ENCODE data around the gene BRD4.

Gene BRD4

DNA sequence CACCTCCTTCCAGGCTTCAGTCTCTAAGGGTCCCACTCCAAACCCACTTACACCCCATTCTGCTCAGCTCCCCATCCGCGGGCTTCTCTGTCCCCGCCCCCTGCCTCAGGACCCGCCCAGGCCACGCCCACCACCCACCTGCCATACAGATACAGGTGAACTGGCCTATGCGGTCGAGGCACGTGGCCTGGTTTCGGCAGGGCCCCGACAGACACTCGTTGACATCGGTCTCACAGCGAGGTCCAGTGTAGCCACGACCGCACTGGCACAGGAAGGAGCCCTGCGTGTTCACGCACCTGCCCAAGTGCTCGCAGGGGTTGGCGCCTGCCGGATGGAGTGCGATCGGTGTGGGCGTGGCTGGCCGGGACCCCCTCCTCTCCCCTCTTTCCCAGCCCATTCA is 143.5 kb downstream of the BRD4 start:
- FAIRE-seq = no peak

DNA sequence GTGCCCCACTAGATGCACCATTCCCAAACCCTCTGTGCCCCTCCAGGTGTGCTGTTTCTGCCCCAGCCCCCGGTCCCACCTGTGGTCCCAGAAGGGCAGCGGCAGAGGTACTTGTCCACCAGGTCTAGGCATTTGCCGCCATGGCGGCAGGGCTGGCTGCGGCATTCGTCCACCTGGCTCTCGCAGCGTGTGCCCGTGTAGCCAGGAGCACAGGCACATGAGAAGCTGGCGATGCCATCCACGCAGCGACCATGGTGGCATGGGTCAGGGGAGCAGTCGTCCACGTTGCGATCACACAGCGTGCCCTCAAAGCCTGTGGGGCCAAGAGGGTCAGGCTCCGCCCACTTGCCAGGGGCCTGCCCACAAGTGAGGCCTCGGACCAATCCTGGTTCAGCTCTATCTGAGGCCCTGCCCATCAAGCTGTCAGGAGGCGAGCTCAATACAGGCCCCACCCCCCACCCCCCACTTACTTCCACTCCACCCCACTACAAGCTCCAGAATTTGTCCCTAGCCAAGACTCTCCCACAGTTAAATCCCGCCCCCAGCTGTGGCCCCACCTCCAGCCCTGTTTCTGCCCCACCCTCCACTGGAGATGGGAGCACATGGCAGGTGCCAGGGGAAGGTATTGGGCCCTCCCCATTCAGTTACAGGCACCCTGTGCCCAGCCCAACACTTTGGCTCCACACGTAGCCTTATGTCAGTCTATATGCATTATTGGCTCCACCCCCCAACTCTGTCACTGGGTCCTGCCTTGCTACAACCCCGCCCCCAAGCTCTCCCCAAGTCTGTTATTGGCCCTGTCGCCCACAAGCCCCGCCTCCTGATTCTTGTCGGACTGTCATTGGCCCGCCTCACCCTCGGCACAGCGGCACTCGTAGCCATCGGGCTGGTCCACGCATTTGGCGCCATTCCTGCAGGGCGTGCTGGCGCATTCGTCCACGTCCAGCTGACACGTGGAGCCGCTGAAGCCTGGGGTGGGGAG is 145.0 kb downstream of the BRD4 start:
- FAIRE-seq = no peak
